ENCODE measurements around the gene GRM4. TPM values are rescaled to one million over a fixed set of nuclear protein-coding genes. Genes with fewer than 3 reads are reported as not detected.

Gene GRM4
- polyA plus RNA-seq, 1 experiment = 0.06 TPM

- peaks cover 3% of the 10 kb centered on the region; the same call in 1 of the 2 replicates for H3K27me3 ChIP-seq (ENCODE audit: control insufficient read depth, insufficient read depth, low read length)
- no peaks in the 10 kb centered on the region for H3K36me3 ChIP-seq (ENCODE audit: control insufficient read depth, insufficient read depth, low read length)
- no peak for DNase-seq (ENCODE audit: low read depth)
- CTCF ChIA-PET = interaction anchor here (10.0 kb wide), 1 partner anchor 252 kb away, joined by 184 read pairs; no protein-coding TSS in a partner anchor
- POLR2A ChIA-PET = no interaction called here
- TF ChIP-seq CTCF (IDR thresholded peaks at IDR 0.05; ENCODE audit: insufficient read depth, low read depth, low read length) = no peak
- H3K4me3 ChIP-seq (ENCODE audit: low read depth, low read length) = no peak overlapping the region
Measured at GRCh38 chr6:34022250-34022872, 123.5 kb downstream of the GRM4 start.

- TF ChIP-seq CTCF (IDR thresholded peaks at IDR 0.05; ENCODE audit: insufficient read depth, low read depth, low read length) = no peak
- ChIA-PET POLR2A (no interaction called here), CTCF (no interaction called here)
- H3K36me3 ChIP-seq (ENCODE audit: control insufficient read depth, insufficient read depth, low read length) = no peaks in the 10 kb centered on the region
- no peak for DNase-seq (ENCODE audit: low read depth)
- H3K27me3 ChIP-seq (ENCODE audit: control insufficient read depth, insufficient read depth, low read length) = peaks cover 3% of the 10 kb centered on the region; the same call in 1 of the 2 replicates
- no peak overlapping the region for H3K4me3 ChIP-seq (ENCODE audit: low read depth, low read length)
Measured at GRCh38 chr6:34021554-34022190, 124.2 kb downstream of the GRM4 start.

GRCh38 chr6:34020807-34021553 is 124.9 kb downstream of the GRM4 start:
- DNase-seq (ENCODE audit: low read depth) = no peak
- Histone ChIP-seq H3K36me3 (ENCODE audit: control insufficient read depth, insufficient read depth, low read length) (no peaks in the 10 kb centered on the region), H3K27me3 (ENCODE audit: control insufficient read depth, insufficient read depth, low read length) (peaks cover 3% of the 10 kb centered on the region; the same call in 1 of the 2 replicates), H3K4me3 (ENCODE audit: low read depth, low read length) (no peak overlapping the region)
- POLR2A ChIA-PET = no interaction called here
- CTCF ChIA-PET = no interaction called here
- TF ChIP-seq CTCF (IDR thresholded peaks at IDR 0.05; ENCODE audit: insufficient read depth, low read depth, low read length) = no peak

GRCh38 chr6:34020278-34020677 is 125.6 kb downstream of the GRM4 start:
- ChIA-PET POLR2A (no interaction called here), CTCF (interaction anchor here (0.6 kb wide), 1 partner anchor 109 kb away, joined by 3 read pairs; no protein-coding TSS in a partner anchor)
- Histone ChIP-seq H3K27me3 (ENCODE audit: control insufficient read depth, insufficient read depth, low read length) (peaks cover 3% of the 10 kb centered on the region; the same call in 1 of the 2 replicates), H3K36me3 (ENCODE audit: control insufficient read depth, insufficient read depth, low read length) (no peaks in the 10 kb centered on the region), H3K4me3 (ENCODE audit: low read depth, low read length) (no peak overlapping the region)
- no peak for DNase-seq (ENCODE audit: low read depth)
- TF ChIP-seq CTCF (IDR thresholded peaks at IDR 0.05; ENCODE audit: insufficient read depth, low read depth, low read length) = no peak

Data from BJ (cell line).